ENCODE measurements around the gene SCN4B. TPM values are rescaled to one million over a fixed set of nuclear protein-coding genes. Genes with fewer than 3 reads are reported as not detected.

The SCN4B gene
- polyA plus RNA-seq, 1 experiment: 0.11 TPM

GRCh38 chr11:118168751-118169150 lies 16.1 kb upstream of the SCN4B start:
- no peak overlapping the region for H3K4me3 ChIP-seq (ENCODE audit: low read depth, low read length)
- peaks cover 21% of the 10 kb centered on the region for H3K27me3 ChIP-seq (ENCODE audit: control insufficient read depth, insufficient read depth, low read length)
- H3K9me3 ChIP-seq (ENCODE audit: control insufficient read depth, insufficient read depth, low read length): no peaks in the 10 kb centered on the region
- no peak for DNase-seq (ENCODE audit: low read depth, low spot score)
- no peak overlapping the region for H3K27ac ChIP-seq (ENCODE audit: low read depth, low read length)
- no peak for TF ChIP-seq CTCF (IDR thresholded peaks at IDR 0.05; ENCODE audit: low read depth, low read length)
- POLR2A ChIA-PET: no interaction called here
- CTCF ChIA-PET: no interaction called here

- H3K27ac ChIP-seq (ENCODE audit: low read depth, low read length): no peak overlapping the region
- POLR2A ChIA-PET: no interaction called here
- no peak for DNase-seq (ENCODE audit: low read depth, low spot score)
- CTCF ChIA-PET: no interaction called here
- no peak overlapping the region for H3K4me3 ChIP-seq (ENCODE audit: low read depth, low read length)
- no peaks in the 10 kb centered on the region for H3K9me3 ChIP-seq (ENCODE audit: control insufficient read depth, insufficient read depth, low read length)
- no peak for TF ChIP-seq CTCF (IDR thresholded peaks at IDR 0.05; ENCODE audit: low read depth, low read length)
- H3K27me3 ChIP-seq (ENCODE audit: control insufficient read depth, insufficient read depth, low read length): peaks cover 23% of the 10 kb centered on the region
These were observed 15.7 kb upstream of the SCN4B start for GRCh38 chr11:118168316-118168715.

- CTCF ChIA-PET: interaction anchor here (0.9 kb wide), 1 partner anchor 21 kb away, joined by 3 read pairs; no protein-coding TSS in a partner anchor
These were observed 15.3 kb upstream of the SCN4B start for GRCh38 chr11:118167906-118168305.

GRCh38 chr11:118167253-118167652 lies 14.6 kb upstream of the SCN4B start:
- Histone ChIP-seq H3K27me3 (ENCODE audit: control insufficient read depth, insufficient read depth, low read length) (peaks cover 25% of the 10 kb centered on the region), H3K4me3 (ENCODE audit: low read depth, low read length) (no peak overlapping the region), H3K9me3 (ENCODE audit: control insufficient read depth, insufficient read depth, low read length) (no peaks in the 10 kb centered on the region), H3K27ac (ENCODE audit: low read depth, low read length) (no peak overlapping the region)
- no peak for TF ChIP-seq CTCF (IDR thresholded peaks at IDR 0.05; ENCODE audit: low read depth, low read length)
- POLR2A ChIA-PET: no interaction called here
- CTCF ChIA-PET: interaction anchor here (0.9 kb wide), 1 partner anchor 21 kb away, joined by 3 read pairs; no protein-coding TSS in a partner anchor
- DNase-seq (ENCODE audit: low read depth, low spot score): no peak

More at GRCh38 chr11:118167906-118168305, 15.3 kb upstream of the SCN4B start:
- peaks cover 23% of the 10 kb centered on the region for H3K27me3 ChIP-seq (ENCODE audit: control insufficient read depth, insufficient read depth, low read length)
- H3K4me3 ChIP-seq (ENCODE audit: low read depth, low read length): no peak overlapping the region
- no peak overlapping the region for H3K27ac ChIP-seq (ENCODE audit: low read depth, low read length)
- TF ChIP-seq CTCF (IDR thresholded peaks at IDR 0.05; ENCODE audit: low read depth, low read length): no peak
- DNase-seq (ENCODE audit: low read depth, low spot score): no peak
- POLR2A ChIA-PET: no interaction called here
- no peaks in the 10 kb centered on the region for H3K9me3 ChIP-seq (ENCODE audit: control insufficient read depth, insufficient read depth, low read length)

- peaks cover 24% of the 10 kb centered on the region for H3K27me3 ChIP-seq (ENCODE audit: control insufficient read depth, insufficient read depth, low read length)
- TF ChIP-seq CTCF (IDR thresholded peaks at IDR 0.05; ENCODE audit: low read depth, low read length): no peak
- DNase-seq (ENCODE audit: low read depth, low spot score): no peak
- no peak overlapping the region for H3K4me3 ChIP-seq (ENCODE audit: low read depth, low read length)
- ChIA-PET CTCF (no interaction called here), POLR2A (no interaction called here)
- H3K9me3 ChIP-seq (ENCODE audit: control insufficient read depth, insufficient read depth, low read length): no peaks in the 10 kb centered on the region
- H3K27ac ChIP-seq (ENCODE audit: low read depth, low read length): no peak overlapping the region
These were observed 14.0 kb upstream of the SCN4B start for GRCh38 chr11:118166641-118167040.

All from AG04450 (cell line).